GM18868 (cell line): Measurements from ENCODE around the gene APOL6.

ENCODE experiments used
- ATAC-seq: cut with Tn5 transposase; IDR thresholded peaks from one replicate; pipeline ENCODE4 v1.9.1; 2021; ENCODE audit warnings: mild to moderate bottlenecking, moderate library complexity; ENCODE audit not compliant: unreplicated experiment

The APOL6 gene

GRCh38 chr22:35711336-35711735 is 63.1 kb downstream of the APOL6 start:
- ATAC-seq: no peak

- ATAC-seq: no peak
Observed at GRCh38 chr22:35712672-35713071, 64.4 kb downstream of the APOL6 start.

- ATAC-seq: no peak
Observed at GRCh38 chr22:35717572-35717971, 69.3 kb downstream of the APOL6 start, which contains the start of gene APOL5. Gene APOL5, plus strand, starts transcription at chr22:35717872. Its CDS starts 0 bp downstream, at chr22:35717872.
